HEK293 (cell line): ENCODE data around the gene NECAB3.

Experiments
- FEZF1 ChIP-seq: fragments of 450-650 bp; formaldehyde crosslinking; IDR thresholded peaks from 2 replicates; pipeline ENCODE4 v1.5.1; 2016; ENCODE audit warnings: missing biosample characterization, missing genetic modification characterization
- GLIS1 ChIP-seq: fragments of 450-650 bp; formaldehyde crosslinking; IDR thresholded peaks from 2 replicates; pipeline ENCODE4 v1.5.1; 2016; ENCODE audit warnings: missing biosample characterization, missing genetic modification characterization
- PRDM2 ChIP-seq: fragments of 450-650 bp; formaldehyde crosslinking; IDR thresholded peaks from 2 replicates; pipeline ENCODE4 v1.5.1; 2016; ENCODE audit warnings: missing biosample characterization, missing genetic modification characterization, borderline replicate concordance
- WT1 ChIP-seq: fragments of 450-650 bp; formaldehyde crosslinking; IDR thresholded peaks from 2 replicates; pipeline ENCODE4 v1.5.1; 2016; ENCODE audit warnings: missing biosample characterization, missing genetic modification characterization
- ZBTB48 ChIP-seq: fragments of 450-650 bp; formaldehyde crosslinking; IDR thresholded peaks from 2 replicates; pipeline ENCODE4 v1.5.1; 2016; ENCODE audit warnings: missing biosample characterization, missing genetic modification characterization
- ZEB2 ChIP-seq: fragments of 450-650 bp; formaldehyde crosslinking; IDR thresholded peaks from 2 replicates; pipeline ENCODE4 v1.5.1; 2016; ENCODE audit warnings: missing biosample characterization, missing genetic modification characterization
- ZNF10 ChIP-seq: fragments of 450-650 bp; formaldehyde crosslinking; IDR thresholded peaks from 2 replicates; pipeline ENCODE4 v1.5.1; 2017; ENCODE audit warnings: missing biosample characterization, missing genetic modification characterization
- ZNF112 ChIP-seq: fragments of 450-650 bp; formaldehyde crosslinking; IDR thresholded peaks from 2 replicates; pipeline ENCODE4 v1.5.0; 2017; ENCODE audit warnings: missing biosample characterization, missing genetic modification characterization
- ZNF155 ChIP-seq: fragments of 450-650 bp; formaldehyde crosslinking; IDR thresholded peaks from 2 replicates; pipeline ENCODE4 v1.5.1; 2016; ENCODE audit warnings: missing biosample characterization, missing genetic modification characterization
- ZNF16 ChIP-seq: fragments of 450-650 bp; formaldehyde crosslinking; IDR thresholded peaks from 2 replicates; pipeline ENCODE4 v1.5.1; 2016; ENCODE audit warnings: low read depth, missing biosample characterization, missing genetic modification characterization
- ZNF214 ChIP-seq: fragments of 450-650 bp; formaldehyde crosslinking; IDR thresholded peaks from 2 replicates; pipeline ENCODE4 v1.5.1; 2017; ENCODE audit warnings: missing biosample characterization, mild to moderate bottlenecking, missing genetic modification characterization, borderline replicate concordance
- ZNF280C ChIP-seq: fragments of 450-650 bp; formaldehyde crosslinking; IDR thresholded peaks from 2 replicates; pipeline ENCODE4 v1.5.1; 2016; ENCODE audit warnings: missing biosample characterization, missing genetic modification characterization
- ZNF391 ChIP-seq: fragments of 450-650 bp; formaldehyde crosslinking; IDR thresholded peaks from 2 replicates; pipeline ENCODE4 v1.5.1; 2016; ENCODE audit warnings: low read depth, missing biosample characterization, missing genetic modification characterization, borderline replicate concordance
- ZNF426 ChIP-seq: fragments of 450-650 bp; formaldehyde crosslinking; IDR thresholded peaks from 2 replicates; pipeline ENCODE4 v1.5.1; 2017; ENCODE audit warnings: missing biosample characterization, missing genetic modification characterization, mild to moderate bottlenecking, inconsistent platforms, moderate library complexity
- ZNF501 ChIP-seq: fragments of 450-650 bp; formaldehyde crosslinking; IDR thresholded peaks from 2 replicates; pipeline ENCODE4 v1.5.1; 2016; ENCODE audit warnings: missing biosample characterization, missing genetic modification characterization
- ZNF549 ChIP-seq: fragments of 450-650 bp; IDR thresholded peaks from 2 replicates; pipeline ENCODE4 v1.5.1; 2018; ENCODE audit warnings: missing biosample characterization, missing genetic modification characterization, mild to moderate bottlenecking, inconsistent platforms, moderate library complexity
- ZNF610 ChIP-seq: fragments of 450-650 bp; formaldehyde crosslinking; IDR thresholded peaks from 2 replicates; pipeline ENCODE4 v1.5.1; 2016; ENCODE audit warnings: missing biosample characterization, missing genetic modification characterization, borderline replicate concordance
- ZNF664 ChIP-seq: fragments of 450-650 bp; formaldehyde crosslinking; IDR thresholded peaks from 2 replicates; pipeline ENCODE4 v1.5.1; 2016; ENCODE audit warnings: missing biosample characterization, missing genetic modification characterization
- ZNF677 ChIP-seq: fragments of 450-650 bp; IDR thresholded peaks from 2 replicates; pipeline ENCODE4 v1.5.0; 2018; ENCODE audit warnings: missing biosample characterization, mild to moderate bottlenecking, missing genetic modification characterization, moderate library complexity
- ZNF704 ChIP-seq: fragments of 450-650 bp; formaldehyde crosslinking; IDR thresholded peaks from 2 replicates; pipeline ENCODE4 v1.5.1; 2016; ENCODE audit warnings: missing biosample characterization, missing genetic modification characterization
- ZNF747 ChIP-seq: fragments of 450-650 bp; formaldehyde crosslinking; IDR thresholded peaks from 2 replicates; pipeline ENCODE4 v1.5.1; 2016; ENCODE audit warnings: missing biosample characterization, missing genetic modification characterization
- ZNF76 ChIP-seq: fragments of 450-650 bp; formaldehyde crosslinking; IDR thresholded peaks from 2 replicates; pipeline ENCODE4; 2016; ENCODE audit warnings: low read depth, missing biosample characterization, missing genetic modification characterization, borderline replicate concordance
- ZNF777 ChIP-seq: fragments of 450-650 bp; formaldehyde crosslinking; IDR thresholded peaks from 2 replicates; pipeline ENCODE4 v1.5.1; 2017; ENCODE audit warnings: missing biosample characterization, missing genetic modification characterization, borderline replicate concordance
- ZXDB ChIP-seq: fragments of 450-650 bp; formaldehyde crosslinking; IDR thresholded peaks from 2 replicates; pipeline ENCODE4 v1.5.1; 2016; ENCODE audit warnings: missing biosample characterization, missing genetic modification characterization
- TF ChIP-seq, protein P1 (sequence below): fragments of 450-650 bp; formaldehyde crosslinking; IDR thresholded peaks from 2 replicates; pipeline ENCODE4 v1.5.1; 2016; ENCODE audit warnings: missing biosample characterization, missing genetic modification characterization
- TF ChIP-seq, protein P2 (sequence below): fragments of 450-650 bp; formaldehyde crosslinking; IDR thresholded peaks from 2 replicates; pipeline ENCODE4 v1.5.1; 2016; ENCODE audit warnings: missing biosample characterization, missing genetic modification characterization

Gene NECAB3

DNA sequence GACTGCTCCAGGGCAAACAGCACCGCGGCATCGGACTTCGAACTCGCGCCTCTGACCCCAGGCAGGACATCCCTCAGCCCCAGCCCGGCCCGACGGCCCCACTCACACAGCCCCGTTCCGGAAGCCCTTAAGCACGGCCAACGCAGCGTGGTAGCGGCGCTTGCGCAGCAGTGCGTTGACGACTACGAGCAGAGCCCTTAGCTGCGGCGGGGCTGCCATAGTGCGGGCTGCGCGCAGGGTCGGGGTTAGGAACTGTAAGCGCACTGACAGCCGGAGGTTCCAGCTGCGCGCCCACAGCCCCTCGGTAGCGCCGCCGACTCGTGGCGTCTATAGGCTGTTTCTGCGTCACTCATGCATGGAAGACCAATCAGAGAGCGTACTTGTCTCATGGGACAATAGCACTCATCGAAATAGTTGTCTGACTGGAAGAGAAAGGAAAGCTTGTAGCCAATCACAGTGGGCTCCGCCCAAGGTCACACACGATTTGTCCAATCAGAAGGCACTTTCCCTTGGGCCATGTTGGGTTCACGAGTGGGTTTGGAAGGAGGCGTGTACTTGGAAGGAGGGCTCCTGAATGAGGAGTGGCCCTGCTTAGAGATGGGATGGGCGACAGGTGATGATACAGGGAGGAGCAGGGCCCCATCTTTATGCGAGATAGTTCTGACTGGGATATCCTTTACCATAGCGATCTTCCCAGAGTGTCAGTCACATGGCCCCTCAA is 45.9 kb upstream of the NECAB3 start, which contains the start of gene PXMP4 (continued):
- TF ChIP-seq, protein P1, sequence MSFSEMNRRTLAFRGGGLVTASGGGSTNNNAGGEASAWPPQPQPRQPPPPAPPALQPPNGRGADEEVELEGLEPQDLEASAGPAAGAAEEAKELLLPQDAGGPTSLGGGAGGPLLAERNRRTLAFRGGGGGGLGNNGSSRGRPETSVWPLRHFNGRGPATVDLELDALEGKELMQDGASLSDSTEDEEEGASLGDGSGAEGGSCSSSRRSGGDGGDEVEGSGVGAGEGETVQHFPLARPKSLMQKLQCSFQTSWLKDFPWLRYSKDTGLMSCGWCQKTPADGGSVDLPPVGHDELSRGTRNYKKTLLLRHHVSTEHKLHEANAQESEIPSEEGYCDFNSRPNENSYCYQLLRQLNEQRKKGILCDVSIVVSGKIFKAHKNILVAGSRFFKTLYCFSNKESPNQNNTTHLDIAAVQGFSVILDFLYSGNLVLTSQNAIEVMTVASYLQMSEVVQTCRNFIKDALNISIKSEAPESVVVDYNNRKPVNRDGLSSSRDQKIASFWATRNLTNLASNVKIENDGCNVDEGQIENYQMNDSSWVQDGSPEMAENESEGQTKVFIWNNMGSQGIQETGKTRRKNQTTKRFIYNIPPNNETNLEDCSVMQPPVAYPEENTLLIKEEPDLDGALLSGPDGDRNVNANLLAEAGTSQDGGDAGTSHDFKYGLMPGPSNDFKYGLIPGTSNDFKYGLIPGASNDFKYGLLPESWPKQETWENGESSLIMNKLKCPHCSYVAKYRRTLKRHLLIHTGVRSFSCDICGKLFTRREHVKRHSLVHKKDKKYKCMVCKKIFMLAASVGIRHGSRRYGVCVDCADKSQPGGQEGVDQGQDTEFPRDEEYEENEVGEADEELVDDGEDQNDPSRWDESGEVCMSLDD: no peak
- no peak for TF ChIP-seq ZNF280C (tag by site-specific recombination)
- TF ChIP-seq ZNF677: no peak
- no peak for TF ChIP-seq ZNF10 (tag by site-specific recombination)
- TF ChIP-seq, protein P2, sequence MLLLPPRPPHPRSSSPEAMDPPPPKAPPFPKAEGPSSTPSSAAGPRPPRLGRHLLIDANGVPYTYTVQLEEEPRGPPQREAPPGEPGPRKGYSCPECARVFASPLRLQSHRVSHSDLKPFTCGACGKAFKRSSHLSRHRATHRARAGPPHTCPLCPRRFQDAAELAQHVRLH (tag by site-specific recombination): no peak; the same call in none of the 2 replicates
- TF ChIP-seq ZNF214 (tag by site-specific recombination): no peak
- no peak for TF ChIP-seq ZNF391 (tag by site-specific recombination)
- no peak for TF ChIP-seq GLIS1 (tag by site-specific recombination)
- no peak for TF ChIP-seq ZNF777 (tag by site-specific recombination)
- no peak for TF ChIP-seq ZNF664 (tag by site-specific recombination)
- no peak for TF ChIP-seq FEZF1 (tag by site-specific recombination)
- TF ChIP-seq ZNF426 (tag by site-specific recombination): no peak
- TF ChIP-seq ZNF155 (tag by site-specific recombination): no peak
- no peak for TF ChIP-seq WT1 (tag by site-specific recombination)
- peak; percentile 94 for TF ChIP-seq ZBTB48 (tag by site-specific recombination)
- no peak for TF ChIP-seq ZNF16 (tag by site-specific recombination)
- peak; percentile 24; the same call in 1 of the 2 replicates for TF ChIP-seq ZNF610
- TF ChIP-seq PRDM2 (tag by site-specific recombination): no peak
- TF ChIP-seq ZXDB (tag by site-specific recombination): peak; percentile 72
- peak; percentile 71 for TF ChIP-seq ZEB2 (tag by site-specific recombination)
- peak; percentile 40; the same call in 1 of the 2 replicates for TF ChIP-seq ZNF76 (tag by site-specific recombination)
- no peak for TF ChIP-seq ZNF501
- TF ChIP-seq ZNF549 (tag by site-specific recombination): no peak
- no peak for TF ChIP-seq ZNF704 (tag by site-specific recombination)
- TF ChIP-seq ZNF112: no peak
- TF ChIP-seq ZNF747: no peak
